HL-60 (cell line): ENCODE results near the gene UTP25.

Experiments
- POLR2AphosphoS5 ChIP-seq: IDR thresholded peaks from 2 replicates; pipeline ENCODE4 v1.6.1; 2012; ENCODE audit warnings: low read depth
- TF ChIP-seq, protein P1 (sequence below): IDR thresholded peaks from one replicate; pipeline ENCODE4 v1.5.1; 2011; ENCODE audit warnings: low read length, control low read depth, inconsistent platforms; ENCODE audit not compliant: insufficient read depth

DNA sequence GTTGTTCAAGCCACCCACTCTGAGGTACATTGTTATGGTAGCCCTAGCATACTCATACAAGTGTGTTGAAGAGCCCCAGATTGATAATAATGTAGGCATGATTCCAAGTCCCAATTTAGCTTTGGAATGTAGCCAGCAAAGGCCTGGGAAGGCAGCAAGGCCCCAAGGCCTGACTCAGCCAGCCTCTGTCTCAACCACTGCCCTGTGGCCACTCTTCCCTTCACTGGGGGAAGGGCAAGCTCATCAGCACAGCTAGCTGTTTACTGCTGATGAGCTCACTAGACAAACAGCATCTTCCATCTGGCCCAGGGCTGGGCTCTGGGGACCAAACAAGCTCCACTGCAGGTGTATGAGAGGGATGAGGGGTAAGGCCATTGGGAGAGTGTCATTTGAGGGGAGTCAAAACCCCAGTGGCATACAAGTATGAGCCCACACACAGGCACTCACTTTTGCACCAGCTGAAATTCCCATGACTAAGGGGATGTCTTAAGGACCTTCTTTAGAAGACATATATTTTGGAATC is 19.7 kb upstream of the UTP25 start:
- TF ChIP-seq, protein P1, sequence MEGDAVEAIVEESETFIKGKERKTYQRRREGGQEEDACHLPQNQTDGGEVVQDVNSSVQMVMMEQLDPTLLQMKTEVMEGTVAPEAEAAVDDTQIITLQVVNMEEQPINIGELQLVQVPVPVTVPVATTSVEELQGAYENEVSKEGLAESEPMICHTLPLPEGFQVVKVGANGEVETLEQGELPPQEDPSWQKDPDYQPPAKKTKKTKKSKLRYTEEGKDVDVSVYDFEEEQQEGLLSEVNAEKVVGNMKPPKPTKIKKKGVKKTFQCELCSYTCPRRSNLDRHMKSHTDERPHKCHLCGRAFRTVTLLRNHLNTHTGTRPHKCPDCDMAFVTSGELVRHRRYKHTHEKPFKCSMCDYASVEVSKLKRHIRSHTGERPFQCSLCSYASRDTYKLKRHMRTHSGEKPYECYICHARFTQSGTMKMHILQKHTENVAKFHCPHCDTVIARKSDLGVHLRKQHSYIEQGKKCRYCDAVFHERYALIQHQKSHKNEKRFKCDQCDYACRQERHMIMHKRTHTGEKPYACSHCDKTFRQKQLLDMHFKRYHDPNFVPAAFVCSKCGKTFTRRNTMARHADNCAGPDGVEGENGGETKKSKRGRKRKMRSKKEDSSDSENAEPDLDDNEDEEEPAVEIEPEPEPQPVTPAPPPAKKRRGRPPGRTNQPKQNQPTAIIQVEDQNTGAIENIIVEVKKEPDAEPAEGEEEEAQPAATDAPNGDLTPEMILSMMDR: no peak
- no peak for TF ChIP-seq POLR2AphosphoS5
